Suprapubic skin (tissue), 4 donors: ENCODE results near the gene TRIM44. TPM values are rescaled to one million over a fixed set of nuclear protein-coding genes. Genes with fewer than 3 reads are reported as not detected.
"Not testable (repeated sequence)": the region's sequence is repeated elsewhere in the genome, so short reads cannot be mapped to it uniquely, and the experiment has no call there.

Experiments
- DNase-seq, 2 donors: peaks; one replicate each; pipeline ENCODE4 v3.0.0-alpha.2; 2019; ENCODE audit warnings: low spot score in 2 of 2
- H3K27ac ChIP-seq: fragments of 200-600 bp; sonication (generic); one replicate; pipeline ENCODE4 v1.5.1; 2019
- H3K27me3 ChIP-seq: fragments of 200-600 bp; sonication (generic); one replicate; pipeline ENCODE4 v1.5.1; 2019
- H3K36me3 ChIP-seq: fragments of 200-600 bp; sonication (generic); one replicate; pipeline ENCODE4 v1.5.1; 2019
- H3K4me1 ChIP-seq: fragments of 200-600 bp; sonication (generic); one replicate; pipeline ENCODE4 v1.5.1; 2019
- H3K4me3 ChIP-seq: fragments of 200-600 bp; sonication (generic); one replicate; pipeline ENCODE4 v1.5.1; 2019; ENCODE audit warnings: mild to moderate bottlenecking
- H3K9me3 ChIP-seq: fragments of 200-600 bp; sonication (generic); one replicate; pipeline ENCODE4 v1.5.1; 2019
- CTCF ChIP-seq, 2 donors: fragments of 200-600 bp in 1 of 2; fragments of 450-650 bp in 1 of 2; sonication (generic) in 1 of 2; IDR thresholded peaks; one replicate each; pipeline ENCODE4 v1.5.1; 2016 to 2019; ENCODE audit warnings: antibody characterized with exemption in 2 of 2, mild to moderate bottlenecking in 1 of 2, moderate library complexity in 1 of 2
- EP300 ChIP-seq: sonication (generic); formaldehyde crosslinking; IDR thresholded peaks from one replicate; pipeline ENCODE4 v1.6.1; 2017; ENCODE audit warnings: antibody characterized with exemption
- POLR2A ChIP-seq, 2 donors: fragments of 450-650 bp; IDR thresholded peaks; one replicate each; pipeline ENCODE4 v1.6.1; 2017; ENCODE audit warnings: antibody characterized with exemption in 2 of 2, mild to moderate bottlenecking in 2 of 2, moderate library complexity in 2 of 2
- POLR2AphosphoS5 ChIP-seq, 3 donors: sonication (generic); formaldehyde crosslinking; IDR thresholded peaks; one replicate each; pipeline ENCODE4 v1.6.1; 2017; ENCODE audit warnings: antibody characterized with exemption in 3 of 3
- WGBS: methylation state at CpG from one replicate; pipeline ENCODE4 v1.1.5; 2018; 5-methylcytosine and 5-hydroxymethylcytosine counted together
- total RNA-seq, 4 donors: library from RNA; depleted of rRNA; stranded (reverse); fragments of >200 nt; gene quantifications; one replicate each; pipeline ENCODE4 v1.1.0, GENCODE V29; 2016

The TRIM44 gene
- total RNA-seq, 4 donors from 2014 or later, result 21.3 to 55.7 (median 31.3) TPM

DNA sequence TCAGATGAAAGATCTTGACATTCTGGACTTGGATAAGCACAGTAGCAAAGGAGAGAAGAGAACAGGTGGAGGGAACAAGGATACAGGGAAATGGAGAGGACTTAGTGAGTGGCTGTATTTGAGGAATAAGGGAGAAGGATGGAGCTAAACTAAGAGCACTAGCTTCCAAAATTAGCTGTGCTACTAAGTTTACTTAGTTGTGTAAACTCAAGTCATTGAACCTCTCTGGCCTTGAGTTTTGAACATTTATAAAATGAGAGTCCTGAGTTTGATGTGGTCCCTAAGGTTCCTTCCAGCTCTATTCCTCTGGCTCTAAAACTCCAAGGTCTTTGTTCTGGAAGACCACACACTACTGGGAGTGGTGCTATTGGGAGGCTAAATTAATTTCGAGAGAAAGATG is 100.7 kb downstream of the TRIM44 start:
- Histone ChIP-seq H3K27ac (no peak overlapping the region), H3K4me3 (no peak overlapping the region), H3K27me3 (no peaks in the 10 kb centered on the region), H3K4me1 (no peaks in the 10 kb centered on the region), H3K36me3 (peaks cover 3% of the 10 kb centered on the region), H3K9me3 (no peaks in the 10 kb centered on the region)
- no peak for TF ChIP-seq POLR2A (IDR thresholded peaks at IDR 0.05)
- TF ChIP-seq CTCF (IDR thresholded peaks at IDR 0.05), result no peak
- TF ChIP-seq EP300, result no peak
- TF ChIP-seq POLR2AphosphoS5 (IDR thresholded peaks at IDR 0.05), result no peak
- DNase-seq, result no peak
- 90% methylated on average over 1 of the region's 1 CpG for WGBS

DNA sequence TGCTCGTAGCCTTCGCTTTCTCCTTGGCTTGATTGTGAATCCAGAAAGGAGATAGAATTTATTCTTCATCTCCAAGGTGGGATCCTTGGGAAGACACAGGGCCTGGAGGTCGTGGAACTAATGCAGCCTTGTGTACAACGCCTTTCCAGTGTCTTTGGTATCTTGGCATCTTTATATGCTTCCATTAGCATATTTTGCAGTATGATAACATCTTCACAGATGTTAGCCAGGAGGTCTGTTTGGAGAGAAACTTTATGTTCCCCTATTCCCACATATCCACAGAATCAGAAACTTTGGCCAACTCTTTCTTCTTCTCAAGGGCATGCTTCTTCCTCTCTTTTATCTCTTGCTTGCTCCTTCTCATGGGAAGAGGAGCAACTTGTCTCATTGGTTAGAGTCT is 101.2 kb downstream of the TRIM44 start:
- DNase-seq, result no peak
- WGBS, result 65% methylated on average over 4 of the region's 4 CpGs
- Histone ChIP-seq H3K9me3 (no peaks in the 10 kb centered on the region), H3K27me3 (no peaks in the 10 kb centered on the region), H3K27ac (no peak overlapping the region), H3K4me3 (no peak overlapping the region), H3K4me1 (no peaks in the 10 kb centered on the region), H3K36me3 (peaks cover 3% of the 10 kb centered on the region)
- TF ChIP-seq POLR2A (IDR thresholded peaks at IDR 0.05), result no peak
- no peak for TF ChIP-seq EP300
- TF ChIP-seq POLR2AphosphoS5 (IDR thresholded peaks at IDR 0.05), result no peak
- TF ChIP-seq CTCF (IDR thresholded peaks at IDR 0.05), result no peak

DNA sequence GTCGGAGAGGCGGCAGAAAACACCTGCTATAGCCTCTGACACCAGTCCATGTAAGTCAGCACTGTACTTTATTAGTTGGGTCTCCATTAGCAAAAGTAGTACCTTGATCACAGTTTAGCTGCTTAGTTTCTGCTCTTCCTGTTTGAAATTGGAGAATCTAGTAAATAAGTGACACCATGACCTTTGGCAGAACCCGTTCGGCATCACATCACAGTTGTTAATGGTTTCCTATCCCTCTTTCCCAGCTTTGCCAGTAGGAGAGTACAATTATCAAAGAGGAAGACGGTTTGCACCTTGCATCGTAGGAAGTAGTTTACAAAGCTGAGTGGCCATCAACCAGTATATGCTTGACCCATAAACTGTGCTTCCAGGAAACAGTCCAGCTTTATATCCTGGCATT is 101.8 kb downstream of the TRIM44 start:
- Histone ChIP-seq H3K36me3 (peaks cover 3% of the 10 kb centered on the region), H3K9me3 (no peaks in the 10 kb centered on the region), H3K27ac (no peak overlapping the region), H3K27me3 (no peaks in the 10 kb centered on the region), H3K4me3 (no peak overlapping the region), H3K4me1 (no peaks in the 10 kb centered on the region)
- TF ChIP-seq POLR2AphosphoS5 (IDR thresholded peaks at IDR 0.05) (no peak), EP300 (no peak), CTCF (IDR thresholded peaks at IDR 0.05) (no peak), POLR2A (IDR thresholded peaks at IDR 0.05) (no peak)
- whole genome bisulfite sequencing, result 85% methylated on average over 6 of the region's 6 CpGs
- no peak for DNase-seq

- 95% methylated on average over 1 of the region's 1 CpG for WGBS
- no peak for DNase-seq
- no peaks in the 10 kb centered on the region for H3K4me1 ChIP-seq
- no peak overlapping the region for H3K27ac ChIP-seq
- no peaks in the 10 kb centered on the region for H3K36me3 ChIP-seq
- H3K4me3 ChIP-seq, result no peak overlapping the region
- no peaks in the 10 kb centered on the region for H3K9me3 ChIP-seq
- TF ChIP-seq POLR2A (IDR thresholded peaks at IDR 0.05), result no peak
- no peak for TF ChIP-seq EP300
- TF ChIP-seq POLR2AphosphoS5 (IDR thresholded peaks at IDR 0.05), result no peak
- TF ChIP-seq CTCF (IDR thresholded peaks at IDR 0.05), result no peak
- H3K27me3 ChIP-seq, result no peaks in the 10 kb centered on the region
Measured at GRCh38 chr11:35765211-35765610, 102.6 kb downstream of the TRIM44 start.

DNA sequence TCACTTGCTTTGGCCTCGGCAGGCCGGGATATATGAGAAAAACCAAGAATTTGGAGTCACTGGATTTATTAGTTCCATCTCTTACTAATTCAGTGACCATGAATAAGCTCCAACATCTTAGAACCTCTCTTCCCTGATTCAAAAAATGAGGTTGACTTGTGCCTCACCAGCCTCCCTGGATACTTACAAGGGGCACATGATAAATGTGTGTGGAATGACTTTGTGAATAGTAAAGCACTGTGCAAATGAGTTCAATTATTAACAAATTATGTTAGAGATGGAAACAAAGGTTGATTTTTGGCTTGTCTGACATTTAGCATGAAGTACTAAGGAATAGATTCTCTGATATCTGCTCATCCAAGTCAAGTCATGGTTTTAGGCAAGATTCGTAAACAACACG is 104.1 kb downstream of the TRIM44 start:
- no peak for DNase-seq
- H3K9me3 ChIP-seq, result no peaks in the 10 kb centered on the region
- TF ChIP-seq CTCF (IDR thresholded peaks at IDR 0.05) (no peak), POLR2AphosphoS5 (IDR thresholded peaks at IDR 0.05) (no peak), POLR2A (IDR thresholded peaks at IDR 0.05) (no peak), EP300 (no peak)
- 94% methylated on average over 4 of the region's 4 CpGs for WGBS
- H3K27me3 ChIP-seq, result no peaks in the 10 kb centered on the region
- no peaks in the 10 kb centered on the region for H3K4me1 ChIP-seq
- no peak overlapping the region for H3K27ac ChIP-seq
- no peaks in the 10 kb centered on the region for H3K36me3 ChIP-seq
- H3K4me3 ChIP-seq, result no peak overlapping the region

DNA sequence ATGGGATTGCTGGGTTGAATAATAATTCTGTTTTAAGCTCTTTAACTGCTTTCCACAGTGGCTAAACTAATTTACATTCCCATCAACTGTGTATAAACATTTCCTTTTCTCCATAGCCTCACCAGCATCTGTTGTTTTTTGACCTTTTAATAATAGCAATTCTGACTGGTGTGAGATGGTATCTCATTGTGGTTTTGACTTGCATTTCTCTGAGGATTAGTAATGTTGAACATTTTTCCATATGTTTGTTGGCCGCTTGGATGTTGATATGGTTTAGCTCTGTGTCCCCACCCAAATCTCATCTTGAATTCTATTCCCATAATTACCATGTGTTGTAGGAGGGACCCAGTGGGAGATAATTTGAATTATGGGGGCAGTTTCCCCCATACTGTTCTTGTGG is 107.8 kb downstream of the TRIM44 start:
- WGBS, result 100% methylated on average over 1 of the region's 1 CpG
- H3K4me3 ChIP-seq, H3K27me3 ChIP-seq, DNase-seq, H3K4me1 ChIP-seq, H3K36me3 ChIP-seq, H3K9me3 ChIP-seq, H3K27ac ChIP-seq: not testable (repeated sequence)
